GM19099 (cell line): ENCODE results near the gene RERGL.

Experiments used
- POLR2A ChIP-seq: IDR thresholded peaks from 3 replicates; pipeline ENCODE4 v1.6.1; 2011; ENCODE audit warnings: low read depth; ENCODE audit not compliant: insufficient read length; ENCODE audit errors: extremely low read depth

Gene RERGL

GRCh38 chr12:18057051-18057450 lies 32.9 kb downstream of the RERGL start:
- no peak for TF ChIP-seq POLR2A

GRCh38 chr12:18054925-18055619 lies 34.9 kb downstream of the RERGL start:
- no peak for TF ChIP-seq POLR2A

- no peak for TF ChIP-seq POLR2A
Observed at GRCh38 chr12:18045446-18045992, 44.5 kb downstream of the RERGL start.
